Activated gamma-delta T cell treated with anti-CD3 and anti-CD28 coated beads, Interleukin-2, amount 50 U/mL, for 16 hours (primary cell): ENCODE data around the gene TJAP1.
"Not testable (repeated sequence)": the region's sequence is repeated elsewhere in the genome, so short reads cannot be mapped to it uniquely, and the experiment has no call there.

ENCODE experiments used
- DNase-seq: peaks from one replicate; pipeline ENCODE4 v3.0.0-alpha.2; 2020; ENCODE audit warnings: low read depth

Gene TJAP1

GRCh38 chr6:43539409-43539808 is 62.0 kb downstream of the TJAP1 start:
- DNase-seq, result not testable (repeated sequence)

- no peak for DNase-seq
Measured at GRCh38 chr6:43540507-43540906, 63.1 kb downstream of the TJAP1 start.

GRCh38 chr6:43541774-43542471 is 64.6 kb downstream of the TJAP1 start:
- no peak for DNase-seq

GRCh38 chr6:43544461-43544860 is 67.1 kb downstream of the TJAP1 start:
- no peak for DNase-seq

- DNase-seq, result no peak
Measured at GRCh38 chr6:43547222-43547621, 69.9 kb downstream of the TJAP1 start.
